HG02678 (cell line): ENCODE data around the gene HCN1.
"Not testable (repeated sequence)": the region's sequence is repeated elsewhere in the genome, so short reads cannot be mapped to it uniquely, and the experiment has no call there.

ENCODE experiments used
- ATAC-seq: cut with Tn5 transposase; IDR thresholded peaks from one replicate; pipeline ENCODE4 v1.9.1; 2021; ENCODE audit warnings: mild to moderate bottlenecking, moderate library complexity; ENCODE audit not compliant: unreplicated experiment

HCN1 gene

GRCh38 chr5:45437752-45438151, 258.4 kb downstream of the HCN1 start:
- no peak for ATAC-seq

DNA sequence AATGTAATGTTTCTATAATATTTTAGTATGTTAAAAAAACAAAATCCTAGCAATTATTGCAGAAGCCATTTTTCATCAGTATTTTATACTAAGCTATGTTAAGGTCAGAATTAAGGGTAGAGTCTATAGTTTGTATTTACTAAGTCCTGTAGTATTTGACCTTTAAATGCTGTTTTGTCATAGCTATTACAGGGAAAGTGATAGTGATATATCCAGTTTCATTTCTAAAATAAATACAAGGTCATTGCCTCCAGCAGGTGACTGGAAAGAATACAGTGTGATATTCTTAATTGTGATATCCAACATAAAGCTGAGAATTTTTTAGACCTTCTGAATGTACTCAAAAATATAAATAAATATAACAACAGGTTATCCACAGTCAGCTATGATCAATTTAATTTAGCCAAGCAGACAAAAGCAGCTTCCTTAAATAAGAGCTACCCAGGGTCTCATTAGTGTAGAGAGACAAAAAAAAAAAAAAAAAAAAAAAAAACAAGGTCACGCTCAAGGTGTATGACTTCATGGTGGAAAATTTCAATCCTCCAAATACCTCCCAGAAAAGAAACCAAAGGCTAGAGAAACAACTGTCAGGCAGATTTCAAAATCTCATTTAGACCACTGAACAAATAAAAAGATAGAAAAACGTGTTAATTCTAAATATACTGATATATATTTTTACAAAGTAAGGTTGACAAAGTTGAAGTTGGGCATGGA, 278.7 kb downstream of the HCN1 start:
- ATAC-seq: no peak

GRCh38 chr5:45414620-45415573, 281.3 kb downstream of the HCN1 start:
- no peak for ATAC-seq

GRCh38 chr5:45411971-45412612, 284.1 kb downstream of the HCN1 start:
- no peak for ATAC-seq

DNA sequence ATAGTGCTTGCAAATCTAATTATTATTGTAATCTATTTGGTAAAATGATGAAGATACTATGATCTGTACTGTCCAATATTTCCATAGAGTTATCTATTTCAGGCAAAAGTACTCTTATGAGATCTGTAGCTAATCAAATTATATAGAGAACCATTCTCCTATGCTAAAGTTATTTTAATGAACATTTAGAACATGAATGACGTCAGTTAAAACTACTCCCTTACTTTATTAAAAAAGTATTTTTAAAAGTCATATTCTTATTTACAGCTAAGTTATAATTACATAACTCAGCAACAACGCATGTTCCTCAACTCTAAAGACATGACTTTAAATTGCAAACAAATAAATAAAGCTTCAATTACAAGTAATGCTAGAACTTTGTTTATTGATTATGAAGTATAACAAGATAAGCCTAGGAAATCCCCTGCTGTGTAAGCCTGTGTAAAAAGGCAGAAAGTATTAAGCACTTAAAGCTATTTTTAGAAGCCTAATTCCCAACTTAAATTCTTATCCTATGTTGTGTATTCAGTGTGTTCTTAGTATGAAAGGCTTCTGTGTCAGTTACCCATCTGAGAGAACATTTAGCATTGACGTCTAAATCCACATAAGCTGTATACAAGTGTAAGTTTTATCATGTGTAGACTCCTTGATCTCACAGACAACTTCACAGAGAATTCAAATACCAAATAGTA, 285.7 kb downstream of the HCN1 start:
- ATAC-seq: no peak

- no peak for ATAC-seq
These were observed 288.1 kb downstream of the HCN1 start for GRCh38 chr5:45408067-45408466.

- no peak for ATAC-seq
These were observed 293.2 kb downstream of the HCN1 start for GRCh38 chr5:45402804-45403455.

GRCh38 chr5:45399041-45399440, 297.1 kb downstream of the HCN1 start:
- no peak for ATAC-seq

GRCh38 chr5:45385321-45386058, 310.7 kb downstream of the HCN1 start:
- ATAC-seq: no peak

DNA sequence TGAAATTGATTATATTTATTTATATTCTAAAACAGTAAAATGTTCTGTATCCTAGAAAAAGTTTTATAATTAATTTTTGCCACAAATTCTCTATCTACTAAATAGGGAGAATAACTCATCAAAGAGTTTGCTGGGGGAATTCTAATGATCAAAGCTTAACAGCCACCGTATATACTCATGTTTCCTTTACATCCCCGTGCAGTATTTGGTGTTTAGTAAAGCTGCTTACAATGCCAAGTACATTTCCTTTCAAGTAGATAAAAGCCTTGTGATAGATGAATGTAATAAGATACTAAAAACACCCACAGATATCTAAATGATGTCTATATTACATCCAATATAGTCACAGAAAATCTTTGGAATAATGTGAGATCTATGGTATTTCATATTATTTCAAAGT, 312.2 kb downstream of the HCN1 start:
- no peak for ATAC-seq

DNA sequence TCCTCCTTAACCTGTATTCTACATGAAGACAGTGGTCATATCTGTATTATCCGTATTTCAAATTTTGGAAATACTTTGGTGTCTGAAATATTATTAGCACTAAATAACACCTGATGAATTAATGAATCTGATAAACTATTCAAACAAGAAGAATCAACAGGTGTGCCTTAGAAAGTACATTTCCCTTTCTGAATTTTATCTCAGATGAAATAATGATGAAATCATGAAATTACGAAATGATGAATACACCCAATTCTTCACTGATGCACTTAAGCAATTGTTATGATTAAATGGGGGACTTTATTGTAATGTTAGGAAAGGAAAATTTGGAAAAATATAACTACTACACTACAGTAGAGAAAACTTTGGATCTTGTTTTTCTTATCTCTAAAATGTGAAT, 313.6 kb downstream of the HCN1 start:
- no peak for ATAC-seq

DNA sequence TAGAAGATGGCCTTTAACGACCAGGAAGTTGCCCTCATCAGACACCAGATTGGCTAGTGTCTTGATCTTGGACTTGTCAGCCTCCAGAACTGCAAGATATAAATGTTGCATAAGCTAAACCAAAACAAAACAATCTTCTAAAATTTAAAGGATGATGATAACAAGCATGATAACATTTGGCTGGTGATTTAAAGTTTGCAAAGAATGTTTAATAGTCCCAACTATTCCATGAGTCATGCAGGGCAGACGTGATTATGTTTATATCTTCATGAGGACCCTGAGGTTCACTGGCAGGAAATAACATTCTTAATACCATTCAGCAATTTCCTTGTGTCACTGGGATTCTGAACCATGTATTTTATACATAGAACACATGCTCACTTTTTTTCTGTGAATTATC, 319.8 kb downstream of the HCN1 start:
- no peak for ATAC-seq

- no peak for ATAC-seq
These were observed 323.6 kb downstream of the HCN1 start for GRCh38 chr5:45372629-45373028.

- not testable (repeated sequence) for ATAC-seq
These were observed 324.8 kb downstream of the HCN1 start for GRCh38 chr5:45371423-45371822.

DNA sequence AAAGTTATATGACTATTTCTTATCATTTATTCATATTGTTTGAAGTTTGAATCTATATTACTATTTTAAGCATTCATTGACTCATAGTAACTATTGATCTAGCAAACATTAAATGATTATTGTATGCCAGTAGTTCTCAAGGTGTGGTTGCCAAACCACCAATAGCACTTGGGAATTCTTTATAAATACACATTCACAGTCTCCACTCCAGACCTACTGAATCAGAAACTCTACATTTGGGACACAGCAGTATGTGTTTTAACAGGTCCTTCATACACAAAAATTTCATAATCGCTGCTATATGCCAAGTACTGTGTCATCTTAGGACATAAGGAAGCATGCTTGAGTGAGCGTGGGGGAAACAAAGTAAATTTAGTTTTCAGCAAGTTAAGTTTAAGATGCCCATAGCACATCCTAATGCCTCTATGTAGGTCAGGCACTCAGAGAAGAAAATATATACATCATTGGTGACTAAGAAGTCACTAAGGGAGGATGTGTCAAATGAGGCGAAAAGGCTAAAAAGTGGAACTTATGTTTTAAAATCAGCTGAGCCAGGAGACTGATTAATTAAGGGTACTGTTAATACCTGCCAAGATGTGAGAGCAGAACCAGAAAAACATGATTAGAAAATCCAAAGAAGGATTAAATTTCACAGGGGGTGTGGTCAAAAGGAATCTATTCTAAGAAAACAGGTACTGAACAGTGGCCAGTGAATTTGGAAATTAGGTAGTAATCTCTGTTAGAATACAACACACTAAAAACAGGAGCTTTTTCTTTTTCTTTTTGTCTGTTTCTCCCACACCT, 340.8 kb downstream of the HCN1 start:
- no peak for ATAC-seq

GRCh38 chr5:45336464-45336863, 359.7 kb downstream of the HCN1 start:
- ATAC-seq: no peak

- no peak for ATAC-seq
These were observed 360.2 kb downstream of the HCN1 start for GRCh38 chr5:45335978-45336377.

- no peak for ATAC-seq
These were observed 360.8 kb downstream of the HCN1 start for GRCh38 chr5:45335346-45335745.

- ATAC-seq: no peak
These were observed 361.2 kb downstream of the HCN1 start for GRCh38 chr5:45334939-45335338.
